ENCODE measurements around the gene FUT9.

DNA sequence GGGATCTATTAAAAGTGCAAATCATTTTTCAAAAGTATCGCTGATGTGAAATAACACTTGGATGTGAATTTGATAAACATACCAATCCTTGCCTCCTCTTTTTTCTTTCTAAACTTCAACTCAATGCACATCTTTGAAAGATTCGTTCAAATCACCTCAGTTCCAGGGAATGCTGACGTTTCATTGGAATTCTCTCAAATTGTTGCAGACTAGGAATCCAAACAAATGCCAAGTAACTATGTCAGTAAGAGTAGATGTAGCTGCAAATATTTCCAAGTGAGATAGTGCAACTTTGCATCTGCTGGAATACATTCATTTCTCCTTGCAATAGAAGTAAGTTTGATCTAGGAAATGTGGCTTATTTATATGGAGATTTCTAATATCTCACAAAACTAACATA lies 220.7 kb downstream of the FUT9 start:
- TF ChIP-seq CTCF (IDR thresholded peaks at IDR 0.05; ENCODE audit: low read length) (no peak), EZH2 (optimal IDR thresholded peaks at IDR 0.05; ENCODE audit: low read depth, low read length) (no peak)

Measured in MM.1S (cell line).